CD14-positive monocyte (primary cell): ENCODE results near the gene UNC93A. TPM values are rescaled to one million over a fixed set of nuclear protein-coding genes. Genes with fewer than 3 reads are reported as not detected.

ENCODE experiments used
- DNase-seq, 3 donors: peaks; one replicate each; pipeline ENCODE4 v3.0.0-alpha.2; 2011 to 2022
- H2AFZ ChIP-seq: 2 replicates; pipeline ENCODE4 v1.6.0; 2012; ENCODE audit warnings: mild to moderate bottlenecking, low read depth, low read length, inconsistent platforms; ENCODE audit not compliant: insufficient read depth, poor library complexity, severe bottlenecking
- H3K27ac ChIP-seq, 2 donors: 1 replicate in 1 of 2; 2 replicates in 1 of 2; pipeline ENCODE4 v1.5.1; 2012 to 2013; ENCODE audit warnings: low read length in 2 of 2, control low read depth in 1 of 2, inconsistent platforms in 1 of 2, low read depth in 1 of 2, mild to moderate bottlenecking in 1 of 2
- H3K27me3 ChIP-seq, 2 donors: one replicate each; pipeline versions ENCODE4 v1.6.0 to v1.6.1; 2011 to 2013; ENCODE audit warnings: low read length in 2 of 2; ENCODE audit not compliant: control insufficient read depth in 2 of 2, insufficient read depth in 2 of 2
- H3K36me3 ChIP-seq, 2 donors: replicated peaks in 1 of 2; 1 replicate in 1 of 2; 2 replicates in 1 of 2; pipeline versions ENCODE4 v1.5.1 to v1.6.1; 2012 to 2013; ENCODE audit warnings: low read length in 2 of 2, control low read depth in 1 of 2, inconsistent platforms in 1 of 2, mild to moderate bottlenecking in 1 of 2; ENCODE audit not compliant: insufficient read depth in 2 of 2, control insufficient read depth in 1 of 2
- H3K4me1 ChIP-seq, 2 donors: 1 replicate in 1 of 2; 2 replicates in 1 of 2; pipeline versions ENCODE4 v1.5.1 to v1.6.1; 2012 to 2013; ENCODE audit warnings: low read length in 2 of 2, control low read depth in 1 of 2, inconsistent platforms in 1 of 2, mild to moderate bottlenecking in 1 of 2, moderate library complexity in 1 of 2; ENCODE audit not compliant: insufficient read depth in 2 of 2, control insufficient read depth in 1 of 2
- H3K4me2 ChIP-seq: replicated peaks from 2 replicates; pipeline ENCODE3; 2012; ENCODE audit warnings: low read length, moderate library complexity, mild to moderate bottlenecking; ENCODE audit not compliant: poor library complexity, severe bottlenecking; ENCODE audit errors: extremely low read depth
- H3K4me3 ChIP-seq, 3 experiments: fragments of 200-600 bp in 1 of 3; sonication (generic) in 1 of 3; replicated peaks in 1 of 3; 1 replicate in 2 of 3; 2 replicates in 1 of 3; pipeline ENCODE4 v1.5.1; 2011 to 2013; ENCODE audit warnings: low read length in 3 of 3, mild to moderate bottlenecking in 3 of 3, control low read depth in 2 of 3, low read depth in 2 of 3, inconsistent platforms in 1 of 3, moderate library complexity in 1 of 3
- H3K79me2 ChIP-seq: 2 replicates; pipeline ENCODE4 v1.6.0; 2012; ENCODE audit warnings: mild to moderate bottlenecking, control low read depth, inconsistent platforms, low read length, moderate library complexity; ENCODE audit not compliant: insufficient read depth
- H3K9ac ChIP-seq: 2 replicates; pipeline ENCODE4 v1.6.0; 2017; ENCODE audit warnings: low read length, mild to moderate bottlenecking; ENCODE audit not compliant: insufficient read depth, poor library complexity, severe bottlenecking
- H3K9me3 ChIP-seq, 2 donors: replicated peaks in 1 of 2; 1 replicate in 1 of 2; 2 replicates in 1 of 2; pipeline versions ENCODE4 v1.5.1 to v1.6.1; 2012 to 2013; ENCODE audit warnings: low read length in 2 of 2, control low read depth in 1 of 2; ENCODE audit not compliant: control insufficient read depth in 1 of 2, insufficient read depth in 1 of 2
- H4K20me1 ChIP-seq: 2 replicates; pipeline ENCODE4 v1.6.0; 2012; ENCODE audit warnings: mild to moderate bottlenecking, low read length, control low read depth, moderate library complexity; ENCODE audit not compliant: insufficient read depth
- H3K27ac Mint-ChIP-seq, 7 donors: one replicate each; pipeline ENCODE4 v1.8.0; 2020; ENCODE audit warnings: mild to moderate bottlenecking in 7 of 7, mixed read lengths in 7 of 7, moderate library complexity in 6 of 7, inconsistent platforms in 2 of 7
- H3K27me3 Mint-ChIP-seq, 3 donors: one replicate each; pipeline ENCODE4 v1.8.0; 2021 to 2022; ENCODE audit warnings: low read depth in 3 of 3, mild to moderate bottlenecking in 3 of 3, mixed read lengths in 3 of 3, moderate library complexity in 3 of 3, inconsistent platforms in 1 of 3
- H3K36me3 Mint-ChIP-seq, 2 donors: one replicate each; pipeline ENCODE4 v1.8.0; 2020; ENCODE audit warnings: mixed read lengths in 2 of 2, inconsistent platforms in 1 of 2, mild to moderate bottlenecking in 1 of 2
- H3K4me1 Mint-ChIP-seq: one replicate; pipeline ENCODE4 v1.8.0; 2020; ENCODE audit warnings: mild to moderate bottlenecking, mixed read lengths
- H3K4me3 Mint-ChIP-seq, 2 donors: one replicate each; pipeline ENCODE4 v1.8.0; 2020; ENCODE audit warnings: mild to moderate bottlenecking in 2 of 2, mixed read lengths in 2 of 2, moderate library complexity in 1 of 2
- H3K9me3 Mint-ChIP-seq, 7 donors: one replicate each; pipeline ENCODE4 v1.8.0; 2020 to 2022; ENCODE audit warnings: mixed read lengths in 7 of 7, mild to moderate bottlenecking in 6 of 7, moderate library complexity in 6 of 7, inconsistent platforms in 2 of 7
- CTCF ChIP-seq: fragments of 200-600 bp; IDR thresholded peaks from one replicate; pipeline ENCODE4 v1.8.0; 2022; ENCODE audit warnings: antibody characterized with exemption, mild to moderate bottlenecking
- WGBS: methylation state at CpG from one replicate; pipeline ENCODE4 v1.1.5; 2013; ENCODE audit warnings: missing lambda C conversion rate; ENCODE audit not compliant: insufficient coverage; 5-methylcytosine and 5-hydroxymethylcytosine counted together
- intact Hi-C, 2 donors: fragments of 100-400 bp; cut with micrococcal nuclease; formaldehyde crosslinking; loops; one replicate each; pipeline versions ENCODE4 v1.15.0 to v1.15.1; 2023
- polyA plus RNA-seq, 3 donors: library from polyadenylated mRNA; depleted of rRNA in 1 of 3; unstranded in 2 of 3; stranded (reverse) in 1 of 3; fragments of 300-500 nt in 2 of 3; fragments of >200 nt in 1 of 3; fragmentation: Illumina TruSeq in 2 of 3; gene quantifications; 1 replicate in 2 of 3; 2 replicates in 1 of 3; pipeline ENCODE4 v1.2.3, GENCODE V29; 2012 to 2021

UNC93A gene
- polyA plus RNA-seq, 3 donors = not detected

GRCh38 chr6:167306401-167306998 lies 15.4 kb downstream of the UNC93A start:
- no peak overlapping the region for H2AFZ ChIP-seq
- Mint-ChIP-seq H3K36me3 (no peaks in the 10 kb centered on the region), H3K27ac (no peak overlapping the region), H3K9me3 (peaks cover 0 to 5% (median 0%) of the 10 kb centered on the region in 7 donors), H3K27me3 (peaks cover 0 to 6% (median 4%) of the 10 kb centered on the region in 3 donors), H3K4me1 (no peaks in the 10 kb centered on the region), H3K4me3 (no peak overlapping the region)
- H3K27ac ChIP-seq = no peak overlapping the region
- no peaks in the 10 kb centered on the region for H4K20me1 ChIP-seq
- no peaks in the 10 kb centered on the region for H3K27me3 ChIP-seq
- H3K9me3 ChIP-seq = no peaks in the 10 kb centered on the region
- no peak overlapping the region for H3K4me3 ChIP-seq
- H3K9ac ChIP-seq = no peak overlapping the region
- WGBS = 87% methylated on average over 13 of the region's 15 CpGs
- no peaks in the 10 kb centered on the region for H3K36me3 ChIP-seq
- intact Hi-C loops = no loop called here
- H3K4me1 ChIP-seq = no peaks in the 10 kb centered on the region
- H3K4me2 ChIP-seq = no peak overlapping the region
- H3K79me2 ChIP-seq = no peaks in the 10 kb centered on the region
- DNase-seq = no peak
- TF ChIP-seq CTCF = no peak

GRCh38 chr6:167307342-167307955 lies 16.3 kb downstream of the UNC93A start:
- TF ChIP-seq CTCF = no peak
- Histone ChIP-seq H3K36me3 (no peaks in the 10 kb centered on the region), H3K4me1 (no peaks in the 10 kb centered on the region), H3K4me3 (no peak overlapping the region), H3K4me2 (no peak overlapping the region), H3K79me2 (no peaks in the 10 kb centered on the region), H4K20me1 (no peaks in the 10 kb centered on the region), H3K27me3 (no peaks in the 10 kb centered on the region), H3K9me3 (no peaks in the 10 kb centered on the region), H3K9ac (no peak overlapping the region), H3K27ac (no peak overlapping the region), H2AFZ (no peak overlapping the region)
- Mint-ChIP-seq H3K4me1 (no peaks in the 10 kb centered on the region), H3K27ac (no peak overlapping the region), H3K27me3 (peaks cover 0 to 6% (median 4%) of the 10 kb centered on the region in 3 donors), H3K9me3 (peaks cover 0 to 5% (median 0%) of the 10 kb centered on the region in 7 donors), H3K36me3 (no peaks in the 10 kb centered on the region), H3K4me3 (no peak overlapping the region)
- intact Hi-C loops = no loop called here
- 91% methylated on average over 19 of the region's 20 CpGs for WGBS
- no peak for DNase-seq
